Right atrium auricular region (tissue), 2 donors: ENCODE measurements around the gene GTF3C5. TPM values are rescaled to one million over a fixed set of nuclear protein-coding genes. Genes with fewer than 3 reads are reported as not detected.

Experiments used
- DNase-seq: peaks from one replicate; pipeline ENCODE4 v3.0.0-alpha.2; 2019; ENCODE audit warnings: low spot score
- H3K27ac ChIP-seq, 2 donors: fragments of 200-600 bp; sonication (generic); 1 replicate in 1 of 2; 2 replicates in 1 of 2; pipeline ENCODE4 v1.5.1; 2016 to 2019
- H3K27me3 ChIP-seq, 2 donors: fragments of 200-600 bp; sonication (generic); one replicate each; pipeline versions ENCODE4 v1.5.1 to v1.6.0; 2017 to 2019
- H3K36me3 ChIP-seq: fragments of 200-600 bp; sonication (generic); one replicate; pipeline ENCODE4 v1.5.1; 2016
- H3K4me1 ChIP-seq, 2 donors: fragments of 200-600 bp; sonication (generic); one replicate each; pipeline versions ENCODE4 v1.5.1 to v1.6.0; 2017 to 2019
- H3K4me3 ChIP-seq, 2 donors: fragments of 200-600 bp; sonication (generic); 1 replicate in 1 of 2; 2 replicates in 1 of 2; pipeline ENCODE4 v1.5.1; 2017 to 2019; ENCODE audit warnings: mild to moderate bottlenecking in 1 of 2, moderate library complexity in 1 of 2
- H3K9me3 ChIP-seq, 2 donors: fragments of 200-600 bp; sonication (generic); one replicate each; pipeline ENCODE4 v1.5.1; 2019
- total RNA-seq, 2 donors: library from RNA; depleted of rRNA; stranded (reverse); fragments of >200 nt; gene quantifications; one replicate each; pipeline ENCODE4 v1.1.0, GENCODE V29; 2016
- TF ChIP-seq, protein P1 (sequence below), 2 donors: fragments of 200-600 bp; sonication (generic); IDR thresholded peaks; one replicate each; pipeline ENCODE4 v1.5.1; 2019; ENCODE audit warnings: antibody characterized with exemption in 2 of 2

The GTF3C5 gene
- total RNA-seq, 2 donors from 2014 or later: 30.5 to 31.1 TPM

DNA sequence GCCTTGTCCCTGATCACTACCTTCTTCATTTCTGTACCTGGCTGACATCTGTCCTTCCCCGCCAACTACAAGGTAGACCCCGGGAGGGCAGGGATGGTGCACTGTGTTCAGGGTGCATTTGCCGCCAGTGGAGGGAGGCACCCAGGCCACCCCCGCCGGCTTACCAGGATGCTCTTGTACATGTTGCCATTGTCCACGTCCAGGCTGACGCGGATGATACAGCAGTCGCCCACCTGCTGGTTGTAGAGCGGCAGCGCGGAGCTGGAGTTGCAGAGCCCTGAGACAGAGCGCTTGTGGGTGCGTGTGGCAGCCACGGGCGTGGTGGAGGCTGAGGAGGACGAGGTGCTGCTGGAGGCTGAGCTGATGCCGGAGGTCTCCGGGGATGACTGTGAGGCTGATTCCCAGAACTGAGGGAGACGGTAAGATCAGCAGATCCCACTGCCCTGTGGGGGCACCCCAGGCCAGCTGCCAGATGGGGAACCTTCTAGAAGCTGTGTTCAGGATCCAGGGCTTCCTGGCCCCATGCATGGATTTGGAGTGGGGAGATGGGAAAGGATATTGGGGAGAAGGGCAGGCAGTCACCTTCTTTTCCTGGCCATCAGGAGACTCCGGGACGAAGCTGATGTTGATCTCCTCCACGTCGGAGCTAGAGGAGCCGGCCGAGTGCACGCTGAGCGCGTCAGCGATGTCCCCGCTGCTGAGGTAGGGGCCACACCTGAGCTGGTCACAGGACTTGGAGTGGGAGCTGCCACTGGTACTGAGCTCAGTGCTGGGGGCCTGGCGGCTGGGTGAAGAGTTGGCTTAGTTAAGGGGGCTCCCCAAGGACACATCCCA lies 70.8 kb downstream of the GTF3C5 start:
- no peak for DNase-seq
- Histone ChIP-seq H3K9me3 (peaks cover 0 to 3% of the 10 kb centered on the region in 2 donors), H3K27ac (no peak overlapping the region), H3K27me3 (no peaks in the 10 kb centered on the region), H3K4me3 (no peak overlapping the region), H3K4me1 (peaks cover 0 to 7% of the 10 kb centered on the region in 2 donors), H3K36me3 (peaks cover 93% of the 10 kb centered on the region)
- TF ChIP-seq, protein P1, sequence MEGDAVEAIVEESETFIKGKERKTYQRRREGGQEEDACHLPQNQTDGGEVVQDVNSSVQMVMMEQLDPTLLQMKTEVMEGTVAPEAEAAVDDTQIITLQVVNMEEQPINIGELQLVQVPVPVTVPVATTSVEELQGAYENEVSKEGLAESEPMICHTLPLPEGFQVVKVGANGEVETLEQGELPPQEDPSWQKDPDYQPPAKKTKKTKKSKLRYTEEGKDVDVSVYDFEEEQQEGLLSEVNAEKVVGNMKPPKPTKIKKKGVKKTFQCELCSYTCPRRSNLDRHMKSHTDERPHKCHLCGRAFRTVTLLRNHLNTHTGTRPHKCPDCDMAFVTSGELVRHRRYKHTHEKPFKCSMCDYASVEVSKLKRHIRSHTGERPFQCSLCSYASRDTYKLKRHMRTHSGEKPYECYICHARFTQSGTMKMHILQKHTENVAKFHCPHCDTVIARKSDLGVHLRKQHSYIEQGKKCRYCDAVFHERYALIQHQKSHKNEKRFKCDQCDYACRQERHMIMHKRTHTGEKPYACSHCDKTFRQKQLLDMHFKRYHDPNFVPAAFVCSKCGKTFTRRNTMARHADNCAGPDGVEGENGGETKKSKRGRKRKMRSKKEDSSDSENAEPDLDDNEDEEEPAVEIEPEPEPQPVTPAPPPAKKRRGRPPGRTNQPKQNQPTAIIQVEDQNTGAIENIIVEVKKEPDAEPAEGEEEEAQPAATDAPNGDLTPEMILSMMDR (IDR thresholded peaks at IDR 0.05): no peak

DNA sequence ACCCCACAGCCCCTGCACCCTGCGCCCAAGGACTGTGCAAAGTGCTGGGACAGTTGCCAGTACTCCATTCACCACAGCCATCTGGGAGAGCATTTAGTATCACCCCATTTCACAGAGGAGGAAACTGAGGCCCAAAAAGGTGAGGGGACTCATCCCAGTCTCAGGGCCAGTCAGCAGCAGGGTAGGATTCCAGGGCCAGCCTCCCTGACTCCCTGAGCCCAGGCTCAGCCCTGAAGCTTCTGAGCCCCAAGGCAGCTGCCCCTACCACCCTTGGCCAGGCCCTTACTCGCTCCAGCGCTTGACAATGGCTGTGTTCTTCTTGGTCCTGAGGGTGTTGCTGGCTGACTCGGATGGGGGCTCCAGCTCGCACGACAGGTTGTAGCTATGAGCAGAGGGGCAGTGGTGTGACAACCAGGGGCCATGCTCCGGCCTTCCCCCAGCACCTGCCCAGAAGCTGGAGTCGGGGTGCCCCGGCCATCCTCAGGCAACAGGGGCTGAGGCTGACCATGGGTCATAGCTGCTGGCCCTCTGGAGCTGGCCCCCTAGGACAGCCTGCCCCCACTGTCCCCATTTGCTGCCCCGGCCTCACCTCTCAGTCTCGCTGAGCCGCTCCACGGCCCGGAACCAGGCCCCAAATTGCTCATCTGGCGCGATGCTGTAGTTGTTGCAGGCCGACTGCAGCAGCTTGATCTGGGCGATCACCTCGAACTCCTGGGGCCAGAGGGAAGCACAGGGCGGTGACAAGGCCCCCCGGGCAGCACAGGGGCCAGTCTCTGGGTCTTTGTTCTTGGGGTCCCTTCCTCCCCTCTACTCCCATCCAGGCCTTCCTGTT lies 71.6 kb downstream of the GTF3C5 start:
- TF ChIP-seq, protein P1 (IDR thresholded peaks at IDR 0.05): no peak
- Histone ChIP-seq H3K4me1 (peaks cover 0 to 7% of the 10 kb centered on the region in 2 donors), H3K27me3 (no peaks in the 10 kb centered on the region), H3K9me3 (no peaks in the 10 kb centered on the region), H3K36me3 (peaks cover 93% of the 10 kb centered on the region), H3K4me3 (no peak overlapping the region), H3K27ac (no peak overlapping the region)
- no peak for DNase-seq

DNA sequence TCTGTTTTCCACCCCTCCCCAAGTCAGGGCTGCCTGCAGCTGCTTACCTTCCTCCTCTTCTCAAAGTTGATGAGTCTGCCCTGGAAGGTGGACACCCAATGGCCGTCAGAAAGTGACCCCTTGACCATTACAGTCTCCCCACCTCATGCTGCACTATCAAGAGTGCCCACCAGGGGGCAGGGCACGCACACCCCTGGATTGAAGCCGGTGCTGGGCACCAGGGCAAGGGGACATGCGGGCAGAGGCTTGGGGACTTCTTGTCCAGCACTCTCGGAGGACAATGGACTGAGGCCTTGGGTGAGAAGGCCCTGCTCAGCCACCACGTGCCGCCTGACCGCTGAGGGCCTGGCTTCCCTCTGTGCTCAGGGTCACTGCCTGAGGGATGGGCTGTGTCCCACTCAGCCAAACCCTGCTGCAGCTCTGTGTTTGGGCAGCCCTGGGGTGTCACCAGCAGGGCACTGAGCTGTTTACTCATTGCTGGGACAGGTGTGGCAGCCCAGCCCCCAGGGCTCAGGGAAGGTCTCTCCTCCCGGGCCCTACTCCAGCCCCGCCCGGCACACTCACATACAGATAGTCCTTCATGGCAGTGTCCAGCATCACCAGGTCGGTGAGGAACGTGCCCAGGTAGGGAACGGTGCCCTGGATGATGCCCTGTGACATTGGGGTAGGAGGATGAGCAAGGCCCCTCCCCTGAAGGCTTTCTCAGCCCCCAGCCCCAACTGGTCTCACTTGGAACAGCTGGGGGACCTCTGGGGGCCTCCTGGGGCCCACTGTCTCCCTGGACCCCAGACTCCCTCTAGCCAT lies 72.6 kb downstream of the GTF3C5 start:
- H3K4me1 ChIP-seq: peaks cover 0 to 7% of the 10 kb centered on the region in 2 donors
- H3K27me3 ChIP-seq: no peaks in the 10 kb centered on the region
- H3K36me3 ChIP-seq: peaks cover 93% of the 10 kb centered on the region
- H3K27ac ChIP-seq: peak overlapping the region in 1 of 2 donors; percentile 57
- TF ChIP-seq, protein P1 (IDR thresholded peaks at IDR 0.05): peak; percentile 95 to 99
- DNase-seq: no peak
- H3K4me3 ChIP-seq: no peak overlapping the region
- no peaks in the 10 kb centered on the region for H3K9me3 ChIP-seq

- Histone ChIP-seq H3K9me3 (no peaks in the 10 kb centered on the region), H3K36me3 (peaks cover 94% of the 10 kb centered on the region), H3K4me1 (peaks cover 0 to 7% of the 10 kb centered on the region in 2 donors), H3K27me3 (no peaks in the 10 kb centered on the region), H3K27ac (peak overlapping the region in 1 of 2 donors; percentile 57), H3K4me3 (no peak overlapping the region)
- TF ChIP-seq, protein P1 (IDR thresholded peaks at IDR 0.05): no peak
- DNase-seq: no peak
These were observed 73.2 kb downstream of the GTF3C5 start for GRCh38 chr9:133103987-133104505.

DNA sequence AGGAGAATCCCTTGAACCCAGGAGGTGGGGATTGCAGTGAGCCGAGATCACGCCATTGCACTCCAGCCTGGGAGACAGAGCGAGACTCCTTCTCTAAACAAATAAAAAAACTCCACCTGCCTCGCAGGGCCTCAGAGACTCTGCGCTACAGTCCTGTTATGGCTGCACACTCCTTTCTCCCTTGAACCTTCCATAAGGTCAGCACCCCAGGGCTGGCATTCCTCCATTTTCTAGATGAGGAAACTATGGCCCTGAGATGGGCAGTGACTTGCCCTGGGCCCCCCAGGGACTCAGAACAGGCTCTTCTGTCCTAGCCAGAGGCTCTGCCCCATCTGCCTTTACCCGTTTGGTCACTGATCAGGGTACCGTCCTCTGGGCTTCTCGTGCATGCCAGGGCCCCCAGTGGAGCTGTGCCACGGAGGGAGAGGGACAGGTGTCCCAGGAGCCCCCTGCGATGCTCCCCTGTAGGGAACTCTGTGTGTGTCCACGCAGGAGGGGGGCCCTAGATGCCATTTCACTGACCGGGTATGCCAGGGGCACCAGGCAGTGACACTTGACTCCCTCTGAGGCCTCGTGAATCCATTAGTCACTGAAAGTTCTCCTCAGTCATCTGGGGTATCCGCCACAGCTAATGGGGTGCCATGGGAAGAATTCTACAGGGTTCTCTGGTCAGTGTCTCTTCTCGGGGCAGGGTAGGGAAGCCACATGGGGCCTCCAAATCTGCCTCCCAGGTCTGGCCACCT lies 74.1 kb downstream of the GTF3C5 start:
- TF ChIP-seq, protein P1 (IDR thresholded peaks at IDR 0.05): no peak
- H3K4me3 ChIP-seq: no peak overlapping the region
- H3K27me3 ChIP-seq: no peaks in the 10 kb centered on the region
- H3K4me1 ChIP-seq: peaks cover 0 to 7% of the 10 kb centered on the region in 2 donors
- no peak for DNase-seq
- H3K27ac ChIP-seq: no peak overlapping the region
- peaks cover 95% of the 10 kb centered on the region for H3K36me3 ChIP-seq
- H3K9me3 ChIP-seq: no peaks in the 10 kb centered on the region
